ENCODE results near the gene CDH9. TPM values are rescaled to one million over a fixed set of nuclear protein-coding genes. Genes with fewer than 3 reads are reported as not detected.
"Not testable (repeated sequence)": the region's sequence is repeated elsewhere in the genome, so short reads cannot be mapped to it uniquely, and the experiment has no call there.

The CDH9 gene
- total RNA-seq, 2 experiments from 2014 or later = not detected

DNA sequence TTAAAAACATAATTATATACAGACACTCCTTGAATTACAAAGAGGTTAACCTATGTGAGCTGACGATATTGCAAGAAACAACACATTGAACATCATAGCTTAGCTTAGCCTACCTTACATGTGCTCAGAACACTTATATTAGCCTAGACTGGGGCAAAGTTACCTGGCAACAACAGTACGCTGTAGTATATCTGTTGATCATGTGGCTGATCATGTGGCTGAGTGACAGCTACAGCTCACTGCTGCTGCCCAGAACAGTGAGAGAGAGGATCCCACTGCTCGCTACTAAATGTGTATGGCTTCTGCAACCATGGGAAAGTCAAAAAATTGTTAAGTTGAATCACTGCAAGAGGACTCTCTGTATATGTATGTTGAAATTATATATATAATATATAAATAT is 169.9 kb downstream of the CDH9 start:
- POLR2A ChIA-PET = no interaction called here

DNA sequence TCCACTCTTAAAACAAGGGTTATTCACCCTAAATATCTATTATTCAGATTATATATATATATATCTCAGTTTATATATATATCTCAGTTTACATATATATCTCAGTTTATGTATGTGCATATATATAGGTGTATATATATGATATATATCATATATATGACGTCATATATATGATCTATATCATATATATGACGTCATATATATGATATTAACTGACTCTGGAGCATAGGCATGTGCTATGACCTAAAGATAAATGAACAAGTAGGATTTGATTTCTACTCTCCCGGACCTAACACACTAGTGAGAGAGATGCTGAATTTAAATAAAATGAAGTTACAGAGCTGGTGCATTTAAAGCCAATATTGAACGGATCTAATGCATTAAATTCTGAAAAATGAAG is 174.3 kb downstream of the CDH9 start:
- peaks cover 17% of the 10 kb centered on the region for H3K9me3 Mint-ChIP-seq (ENCODE audit: insufficient read depth)
- DNase-seq (no peak), ATAC-seq (no peak)
- H3K36me3 Mint-ChIP-seq (ENCODE audit: low read depth) = no peaks in the 10 kb centered on the region
- H3K27me3 Mint-ChIP-seq (ENCODE audit: low read depth) = no peaks in the 10 kb centered on the region
- ChIA-PET POLR2A (no interaction called here), CTCF (no interaction called here)
- H3K4me1 Mint-ChIP-seq (ENCODE audit: low read depth) = no peaks in the 10 kb centered on the region
- no peak overlapping the region for H3K27ac Mint-ChIP-seq
- no peak overlapping the region for H3K4me3 Mint-ChIP-seq

More for the DNA sequence above, 169.9 kb downstream of the CDH9 start:
- H3K9me3 Mint-ChIP-seq (ENCODE audit: insufficient read depth) = peaks cover 11% of the 10 kb centered on the region
- no peaks in the 10 kb centered on the region for H3K27me3 Mint-ChIP-seq (ENCODE audit: low read depth)
- H3K27ac Mint-ChIP-seq = no peak overlapping the region
- no peak for DNase-seq
- no peaks in the 10 kb centered on the region for H3K4me1 Mint-ChIP-seq (ENCODE audit: low read depth)
- no peak overlapping the region for H3K4me3 Mint-ChIP-seq
- CTCF ChIA-PET = no interaction called here
- no peaks in the 10 kb centered on the region for H3K36me3 Mint-ChIP-seq (ENCODE audit: low read depth)
- no peak for ATAC-seq

DNA sequence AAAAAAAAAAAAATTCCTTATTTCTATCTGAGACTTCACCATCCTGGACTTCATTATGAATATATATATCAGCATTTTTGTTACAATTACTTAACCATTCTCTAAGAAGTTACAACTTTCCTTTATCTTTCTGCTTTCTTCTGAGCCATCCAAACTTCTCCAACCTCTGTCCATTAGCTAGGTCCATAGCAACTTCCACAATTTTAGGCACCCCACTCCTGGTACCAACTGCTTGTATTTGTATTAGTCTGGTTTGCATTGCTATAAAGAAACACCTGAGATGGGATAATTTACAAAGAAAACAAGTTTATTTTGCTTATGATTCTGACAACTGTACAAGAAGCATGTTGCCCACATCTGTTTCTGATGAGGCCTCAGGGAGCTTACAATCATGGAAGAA is 182.1 kb downstream of the CDH9 start:
- no peaks in the 10 kb centered on the region for H3K36me3 Mint-ChIP-seq (ENCODE audit: low read depth)

DNA sequence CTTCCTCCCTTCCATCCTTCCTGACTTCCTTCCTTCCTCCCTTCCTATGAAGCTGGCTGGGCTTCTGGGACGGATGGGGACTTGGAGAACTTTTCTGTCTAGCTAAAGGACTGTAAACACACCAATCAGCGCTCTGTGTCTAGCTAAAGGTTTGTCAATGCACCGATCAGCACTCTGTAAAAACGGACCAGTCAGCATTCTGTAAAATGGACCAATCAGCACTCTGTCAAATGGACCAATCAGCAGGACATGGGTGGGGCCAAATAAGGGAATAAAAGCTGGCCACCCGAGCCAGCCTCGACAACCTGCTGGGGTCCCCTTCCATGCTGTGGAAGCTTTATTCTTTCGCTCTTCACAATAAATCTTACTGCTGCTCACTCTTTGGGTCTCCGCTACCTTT is 185.9 kb downstream of the CDH9 start:
- DNase-seq; H3K36me3 Mint-ChIP-seq (ENCODE audit: low read depth); POLR2A ChIA-PET: not testable (repeated sequence)

More for the DNA sequence above, 182.1 kb downstream of the CDH9 start:
- ChIA-PET POLR2A (no interaction called here), CTCF (no interaction called here)
- H3K4me1 Mint-ChIP-seq (ENCODE audit: low read depth) = no peaks in the 10 kb centered on the region
- peaks cover 37% of the 10 kb centered on the region for H3K9me3 Mint-ChIP-seq (ENCODE audit: insufficient read depth)
- no peak overlapping the region for H3K4me3 Mint-ChIP-seq
- H3K27me3 Mint-ChIP-seq (ENCODE audit: low read depth) = no peaks in the 10 kb centered on the region
- ATAC-seq (no peak), DNase-seq (no peak)
- H3K27ac Mint-ChIP-seq = no peak overlapping the region

DNA sequence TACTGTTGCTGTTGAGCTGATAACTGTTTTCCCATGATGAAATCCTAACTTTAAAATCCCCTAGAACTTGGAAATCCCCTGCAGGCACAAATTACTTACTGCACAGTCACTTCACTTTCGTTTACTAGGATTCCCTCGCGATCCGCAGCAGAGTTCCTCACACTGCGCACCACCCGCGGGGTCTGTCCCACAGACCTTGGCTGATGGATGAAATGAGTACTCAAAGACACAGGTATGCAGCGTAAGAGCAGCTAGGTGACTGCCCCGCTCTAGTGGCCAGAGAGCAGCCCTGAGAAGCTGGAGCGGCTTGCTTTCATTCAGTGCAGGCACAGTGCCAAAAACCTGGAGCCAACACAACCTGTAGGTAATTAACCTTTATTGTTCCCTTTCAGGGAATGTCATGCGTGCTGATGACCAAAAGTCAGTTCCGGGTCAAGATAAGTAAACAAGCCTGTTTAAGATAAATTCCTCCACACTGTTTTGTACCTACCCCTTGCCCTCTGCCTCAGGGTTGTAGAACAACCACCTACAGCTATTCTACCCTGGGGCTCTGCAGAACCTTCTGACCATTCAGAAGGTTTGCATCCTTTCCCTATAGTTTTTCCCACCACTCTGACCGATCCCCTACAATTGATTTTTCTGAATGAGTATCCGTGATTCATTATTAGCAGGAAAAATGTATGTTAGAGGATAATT is 191.2 kb downstream of the CDH9 start:
- DNase-seq (no peak), ATAC-seq (no peak)
- no peaks in the 10 kb centered on the region for H3K27me3 Mint-ChIP-seq (ENCODE audit: low read depth)
- ChIA-PET POLR2A (no interaction called here), CTCF (no interaction called here)
- peaks cover 28% of the 10 kb centered on the region for H3K9me3 Mint-ChIP-seq (ENCODE audit: insufficient read depth)
- H3K4me1 Mint-ChIP-seq (ENCODE audit: low read depth) = no peaks in the 10 kb centered on the region
- no peak overlapping the region for H3K27ac Mint-ChIP-seq
- H3K4me3 Mint-ChIP-seq = no peak overlapping the region
- no peaks in the 10 kb centered on the region for H3K36me3 Mint-ChIP-seq (ENCODE audit: low read depth)

More for the DNA sequence above, 185.9 kb downstream of the CDH9 start:
- peaks cover 37% of the 10 kb centered on the region for H3K9me3 Mint-ChIP-seq (ENCODE audit: insufficient read depth)
- H3K27ac Mint-ChIP-seq; CTCF ChIA-PET; H3K27me3 Mint-ChIP-seq (ENCODE audit: low read depth); H3K4me3 Mint-ChIP-seq; H3K4me1 Mint-ChIP-seq (ENCODE audit: low read depth); ATAC-seq: not testable (repeated sequence)

DNA sequence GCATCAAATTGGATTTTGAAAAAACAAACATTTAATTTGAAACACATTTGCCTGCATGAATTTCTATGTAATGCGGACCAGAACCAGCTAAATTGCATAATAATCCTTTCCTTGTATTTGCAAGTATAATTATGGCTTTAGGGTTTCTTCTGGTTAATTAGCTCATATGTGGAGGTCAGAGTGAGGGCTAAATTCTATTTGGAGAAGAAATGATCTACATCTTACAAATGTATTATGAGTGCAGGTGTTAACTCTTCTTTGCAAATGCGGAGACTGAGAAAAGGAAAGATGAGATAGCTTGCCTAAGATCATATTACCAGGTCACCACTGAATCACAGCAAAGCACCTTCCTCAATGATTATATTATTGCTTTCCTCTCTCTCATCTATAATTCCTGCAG is 194.7 kb downstream of the CDH9 start:
- H3K4me3 Mint-ChIP-seq = no peak overlapping the region
- H3K27ac Mint-ChIP-seq = no peak overlapping the region
- no peak for ATAC-seq
- ChIA-PET CTCF (no interaction called here), POLR2A (no interaction called here)
- peaks cover 17% of the 10 kb centered on the region for H3K9me3 Mint-ChIP-seq (ENCODE audit: insufficient read depth)
- no peak for DNase-seq
- no peaks in the 10 kb centered on the region for H3K4me1 Mint-ChIP-seq (ENCODE audit: low read depth)
- H3K36me3 Mint-ChIP-seq (ENCODE audit: low read depth) = no peaks in the 10 kb centered on the region
- no peaks in the 10 kb centered on the region for H3K27me3 Mint-ChIP-seq (ENCODE audit: low read depth)

DNA sequence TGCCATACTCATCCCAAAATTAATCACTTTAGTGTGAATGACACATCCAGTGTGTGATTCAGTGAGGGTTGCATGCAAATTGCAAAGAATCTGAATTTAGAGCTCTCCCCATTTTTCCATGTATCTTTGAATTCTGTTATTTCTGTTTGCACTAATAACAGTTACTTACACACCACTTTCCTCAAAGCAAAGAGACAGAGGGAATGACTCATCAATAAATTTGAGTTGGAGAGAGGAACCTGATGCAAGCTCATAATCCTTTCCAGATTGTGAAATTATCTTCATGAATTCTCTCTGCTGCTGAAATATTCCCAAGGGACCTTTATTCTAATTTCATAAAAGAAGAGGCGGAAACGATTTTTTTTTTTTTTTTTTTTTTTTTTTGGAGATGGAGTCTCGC is 204.8 kb downstream of the CDH9 start:
- Mint-ChIP-seq H3K4me1 (ENCODE audit: low read depth) (no peaks in the 10 kb centered on the region), H3K27me3 (ENCODE audit: low read depth) (no peaks in the 10 kb centered on the region), H3K27ac (no peak overlapping the region), H3K36me3 (ENCODE audit: low read depth) (no peaks in the 10 kb centered on the region), H3K9me3 (ENCODE audit: insufficient read depth) (peaks cover 19% of the 10 kb centered on the region), H3K4me3 (no peak overlapping the region)
- no peak for ATAC-seq
- POLR2A ChIA-PET = no interaction called here
- CTCF ChIA-PET = no interaction called here
- DNase-seq = no peak
